A549 (cell line): Measurements from ENCODE around the gene RNF4. TPM values are rescaled to one million over a fixed set of nuclear protein-coding genes. Genes with fewer than 3 reads are reported as not detected.

Source experiments
- ATAC-seq, 2 experiments: fragments of 200-7000 bp in 1 of 2; fragments of >200 bp in 1 of 2; cut with Nextera tagmentation in 1 of 2; cut with Tn5 transposase in 1 of 2; 3 replicates each; pipeline versions ENCODE4 v1.8.0 to v1.9.1; 2018 to 2020; ENCODE audit warnings: mild to moderate bottlenecking in 1 of 2, moderate library complexity in 1 of 2
- CTCF ChIA-PET: fragments of 300-600 bp; sonication (Branson Sonifier 250); formaldehyde crosslinking; extraction: SDS; loops from one replicate; lab custom pipeline; 2021; ENCODE audit warnings: antibody characterized with exemption, inconsistent platforms; lab: Yijun Ruan, JAX
- POLR2A ChIA-PET: fragments of 350-600 bp; formaldehyde crosslinking; extraction: SDS; loops from one replicate; lab custom pipeline; 2021; ENCODE audit warnings: antibody characterized with exemption, inconsistent platforms; lab: Yijun Ruan, JAX
- DNase-seq, 2 experiments: peaks; one replicate each; pipeline versions ENCODE4 v3.0.0 to v3.0.0-alpha.2; 2011 to 2016; ENCODE audit warnings: low read depth in 1 of 2, low spot score in 1 of 2
- FAIRE-seq: peaks from 2 replicates; lab custom pipeline; 2011; peaks lifted over from hg19 to GRCh38; lab: Jason Lieb, UNC
- H3K27ac ChIP-seq, 2 experiments: fragments of >200 bp; sonication (Bioruptor Twin); formaldehyde crosslinking; 3 replicates each; pipeline ENCODE4 v1.5.1; 2016 to 2017
- H3K4me1 ChIP-seq: fragments of >200 bp; sonication (Bioruptor Twin); formaldehyde crosslinking; 3 replicates; pipeline ENCODE4 v1.6.1; 2016
- H3K4me2 ChIP-seq: fragments of >200 bp; sonication (Bioruptor Twin); formaldehyde crosslinking; 3 replicates; pipeline ENCODE4 v1.6.1; 2016
- H3K4me3 ChIP-seq: fragments of >200 bp; sonication (Bioruptor Twin); formaldehyde crosslinking; 3 replicates; pipeline ENCODE4 v1.5.1; 2016
- H3K9me3 ChIP-seq: fragments of >200 bp; sonication (Bioruptor Twin); formaldehyde crosslinking; 3 replicates; pipeline ENCODE4 v1.6.1; 2016
- CHD4 ChIP-seq: fragments of 200-600 bp; sonication (generic); IDR thresholded peaks from 2 replicates; pipeline ENCODE4 v1.6.1; 2016; ENCODE audit warnings: antibody characterized with exemption, mild to moderate bottlenecking, borderline replicate concordance
- E2F6 ChIP-seq: IDR thresholded peaks from 2 replicates; pipeline ENCODE4 v1.6.1; 2012; ENCODE audit warnings: low read depth, borderline replicate concordance
- FOSL2 ChIP-seq, 2 experiments: fragments of 450-650 bp in 1 of 2; fragments of >200 bp in 1 of 2; sonication (Bioruptor Twin) in 1 of 2; formaldehyde crosslinking; IDR thresholded peaks; 2 replicates each; pipeline versions ENCODE4 v1.5.0 to v1.6.1; 2016 to 2020; ENCODE audit warnings: mild to moderate bottlenecking in 1 of 2, moderate library complexity in 1 of 2
- FOXS1 ChIP-seq: fragments of 250-450 bp; sonication (Bioruptor Pico); IDR thresholded peaks from 2 replicates; pipeline ENCODE4 v1.5.0; 2020; ENCODE audit warnings: mild to moderate bottlenecking, moderate library complexity
- HDAC2 ChIP-seq: fragments of 200-600 bp; sonication (generic); IDR thresholded peaks from 2 replicates; pipeline ENCODE4 v1.6.1; 2016
- HES2 ChIP-seq: fragments of >200 bp; sonication (Bioruptor Twin); formaldehyde crosslinking; IDR thresholded peaks from 2 replicates; pipeline ENCODE4 v1.6.1; 2016
- HEYL ChIP-seq: fragments of 250-450 bp; sonication (Bioruptor Pico); IDR thresholded peaks from 2 replicates; pipeline ENCODE4 v1.8.0; 2021; ENCODE audit warnings: mild to moderate bottlenecking, moderate library complexity
- HOXB13 ChIP-seq: fragments of 250-450 bp; sonication (Bioruptor Pico); IDR thresholded peaks from 2 replicates; pipeline ENCODE4 v1.5.0; 2020; ENCODE audit warnings: low read depth, mild to moderate bottlenecking, moderate library complexity
- HOXB5 ChIP-seq: fragments of 250-450 bp; sonication (Bioruptor Pico); IDR thresholded peaks from 2 replicates; pipeline ENCODE4 v1.5.0; 2020; ENCODE audit warnings: mild to moderate bottlenecking, moderate library complexity
- MYC ChIP-seq: IDR thresholded peaks from 2 replicates; pipeline ENCODE4 v1.6.1; 2012; ENCODE audit warnings: mild to moderate bottlenecking, inconsistent platforms, low read length, improper control_type of control experiment, borderline replicate concordance
- PBX3 ChIP-seq: IDR thresholded peaks from 2 replicates; pipeline ENCODE4 v1.6.1; 2012
- RAD21 ChIP-seq, 2 experiments: fragments of >200 bp in 1 of 2; sonication (Bioruptor Twin) in 1 of 2; formaldehyde crosslinking in 1 of 2; IDR thresholded peaks in 1 of 2; conservative IDR thresholded peaks in 1 of 2; 2 replicates in 1 of 2; 3 replicates in 1 of 2; pipeline ENCODE4 v1.6.1; 2012 to 2018; ENCODE audit warnings: inconsistent platforms in 1 of 2
- RARB ChIP-seq: fragments of 250-450 bp; sonication (Bioruptor Pico); IDR thresholded peaks from 2 replicates; pipeline ENCODE4 v1.8.0; 2021; ENCODE audit warnings: mild to moderate bottlenecking, moderate library complexity
- RFX5 ChIP-seq: fragments of 450-650 bp; IDR thresholded peaks from 2 replicates; pipeline ENCODE4 v1.7.1; 2014; ENCODE audit warnings: antibody characterized with exemption, mild to moderate bottlenecking, moderate library complexity
- SMC3 ChIP-seq: fragments of >200 bp; sonication (Bioruptor Twin); formaldehyde crosslinking; IDR thresholded peaks from 3 replicates; pipeline ENCODE4 v1.6.1; 2018; ENCODE audit warnings: inconsistent platforms
- TP53 ChIP-seq: fragments of 250-450 bp; sonication (Bioruptor Pico); IDR thresholded peaks from 2 replicates; pipeline ENCODE4 v1.5.0; 2021; ENCODE audit warnings: mild to moderate bottlenecking, moderate library complexity
- USF2 ChIP-seq: fragments of 450-650 bp; IDR thresholded peaks from 2 replicates; pipeline ENCODE4 v1.6.1; 2014; ENCODE audit warnings: antibody characterized with exemption
- ZNF302 ChIP-seq: fragments of 250-450 bp; sonication (Bioruptor Pico); IDR thresholded peaks from 2 replicates; pipeline ENCODE4 v1.9.0; 2021; ENCODE audit warnings: inconsistent platforms, mild to moderate bottlenecking, moderate library complexity
- WGBS: methylation state at CpG from one replicate; pipeline ENCODE4 v1.1.6; 2017; ENCODE audit errors: missing lambda C conversion rate; 5-methylcytosine and 5-hydroxymethylcytosine counted together
- polyA plus RNA-seq, 4 experiments: library from polyadenylated mRNA; depleted of rRNA in 3 of 4; stranded (reverse); fragments of >200 nt; fragmentation: RNase III in 1 of 4; extraction: RNeasy Plus Mini Kit Qiagen cat#74134 plus additional on column Dnase treatment in 1 of 4; gene quantifications; 2 replicates in 3 of 4; 3 replicates in 1 of 4; pipeline ENCODE4 v1.2.3, GENCODE V29; 2011 to 2017
- TF ChIP-seq, protein P1 (sequence below): fragments of 200-600 bp; sonication (generic); IDR thresholded peaks from 2 replicates; pipeline ENCODE4 v1.6.1; 2016; ENCODE audit warnings: antibody characterized with exemption, mild to moderate bottlenecking, moderate library complexity

The RNF4 gene
- polyA plus RNA-seq, 2 of the 4 experiments (the other 2 are of a cell fraction) = 65.8 to 93.5 TPM

- DNase-seq = no peak
- POLR2A ChIA-PET = interaction anchor here (0.8 kb wide), 1 partner anchor 24 kb away, joined by 3 read pairs; no protein-coding TSS in a partner anchor
- no peak overlapping the region for H3K4me3 ChIP-seq
- no peak for TF ChIP-seq RARB
- TF ChIP-seq E2F6 = no peak
- no peak for TF ChIP-seq PBX3
- TF ChIP-seq HOXB13 (CRISPR knock-in tag) = no peak
- no peak for TF ChIP-seq RAD21 (conservative IDR thresholded peaks at IDR 0.05 in 1 of 2, IDR thresholded peaks at IDR 0.05 in 1 of 2)
- TF ChIP-seq HEYL = no peak
- TF ChIP-seq HOXB5 (CRISPR knock-in tag) = no peak
- TF ChIP-seq, protein P1, sequence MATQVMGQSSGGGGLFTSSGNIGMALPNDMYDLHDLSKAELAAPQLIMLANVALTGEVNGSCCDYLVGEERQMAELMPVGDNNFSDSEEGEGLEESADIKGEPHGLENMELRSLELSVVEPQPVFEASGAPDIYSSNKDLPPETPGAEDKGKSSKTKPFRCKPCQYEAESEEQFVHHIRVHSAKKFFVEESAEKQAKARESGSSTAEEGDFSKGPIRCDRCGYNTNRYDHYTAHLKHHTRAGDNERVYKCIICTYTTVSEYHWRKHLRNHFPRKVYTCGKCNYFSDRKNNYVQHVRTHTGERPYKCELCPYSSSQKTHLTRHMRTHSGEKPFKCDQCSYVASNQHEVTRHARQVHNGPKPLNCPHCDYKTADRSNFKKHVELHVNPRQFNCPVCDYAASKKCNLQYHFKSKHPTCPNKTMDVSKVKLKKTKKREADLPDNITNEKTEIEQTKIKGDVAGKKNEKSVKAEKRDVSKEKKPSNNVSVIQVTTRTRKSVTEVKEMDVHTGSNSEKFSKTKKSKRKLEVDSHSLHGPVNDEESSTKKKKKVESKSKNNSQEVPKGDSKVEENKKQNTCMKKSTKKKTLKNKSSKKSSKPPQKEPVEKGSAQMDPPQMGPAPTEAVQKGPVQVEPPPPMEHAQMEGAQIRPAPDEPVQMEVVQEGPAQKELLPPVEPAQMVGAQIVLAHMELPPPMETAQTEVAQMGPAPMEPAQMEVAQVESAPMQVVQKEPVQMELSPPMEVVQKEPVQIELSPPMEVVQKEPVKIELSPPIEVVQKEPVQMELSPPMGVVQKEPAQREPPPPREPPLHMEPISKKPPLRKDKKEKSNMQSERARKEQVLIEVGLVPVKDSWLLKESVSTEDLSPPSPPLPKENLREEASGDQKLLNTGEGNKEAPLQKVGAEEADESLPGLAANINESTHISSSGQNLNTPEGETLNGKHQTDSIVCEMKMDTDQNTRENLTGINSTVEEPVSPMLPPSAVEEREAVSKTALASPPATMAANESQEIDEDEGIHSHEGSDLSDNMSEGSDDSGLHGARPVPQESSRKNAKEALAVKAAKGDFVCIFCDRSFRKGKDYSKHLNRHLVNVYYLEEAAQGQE = no peak
- no peak for TF ChIP-seq SMC3
- no peak for TF ChIP-seq FOSL2 (IDR thresholded peaks at IDR 0.05)
- TF ChIP-seq FOSL2 (CRISPR knock-in tag; IDR thresholded peaks at IDR 0.05) = no peak
- no peak for TF ChIP-seq HDAC2
- no peak for TF ChIP-seq HES2
- TF ChIP-seq MYC = no peak
- no peak for TF ChIP-seq RFX5
- TF ChIP-seq TP53 (CRISPR knock-in tag) = no peak
- TF ChIP-seq FOXS1 (CRISPR knock-in tag) = no peak
- TF ChIP-seq ZNF302 = no peak
- no peak for TF ChIP-seq CHD4
- TF ChIP-seq USF2 = no peak
- TF ChIP-seq, all 56 proteins: peak for 0
- 0 out of 6 replicates have a peak, but pooled peaks of 1 of the 2 experiments have one; percentile 8 for ATAC-seq
- H3K27ac ChIP-seq = no peak overlapping the region
- CTCF ChIA-PET = interaction anchor here (0.9 to 2.1 kb wide), 7 partner anchors 9 to 448 kb away, joined by 3 to 7 read pairs (median 4); no protein-coding TSS in a partner anchor
- no peak overlapping the region for H3K4me2 ChIP-seq
- no peaks in the 10 kb centered on the region for H3K9me3 ChIP-seq
- 0 out of 3 replicates have a peak, but pooled peaks cover 1% of the 10 kb centered on the region for H3K4me1 ChIP-seq
- no peak for FAIRE-seq
- WGBS = 85% methylated on average over 7 of the region's 30 CpGs
Measured at GRCh38 chr4:2436761-2437474, 32.0 kb upstream of the RNF4 start.
